Measurements from ENCODE around the gene ENTPD1. TPM values are rescaled to one million over a fixed set of nuclear protein-coding genes. Genes with fewer than 3 reads are reported as not detected.
"Not testable (repeated sequence)": the region's sequence is repeated elsewhere in the genome, so short reads cannot be mapped to it uniquely, and the experiment has no call there.

Gene ENTPD1
- total and polyA plus RNA-seq, 2 experiments from 2014 or later: 0.29 TPM; not detected in 1

- in situ Hi-C loops (cut with MboI): no loop called here
- H3K4me2 ChIP-seq (ENCODE audit: unreplicated experiment): no peak overlapping the region
- H3K9ac ChIP-seq: no peak overlapping the region
- H3K4me1 ChIP-seq (ENCODE audit: insufficient read depth): no peaks in the 10 kb centered on the region
- TF ChIP-seq EZH2phosphoT487 (IDR thresholded peaks at IDR 0.05; ENCODE audit: insufficient read depth, low read depth) (no peak), EZH2 (IDR thresholded peaks at IDR 0.05; ENCODE audit: insufficient read depth, poor library complexity, severe bottlenecking) (no peak)
- no peak overlapping the region for H3K4me3 ChIP-seq
- H3K36me3 ChIP-seq (ENCODE audit: low read depth): no peaks in the 10 kb centered on the region
- H4K20me1 ChIP-seq (ENCODE audit: insufficient read depth): no peaks in the 10 kb centered on the region
- no peaks in the 10 kb centered on the region for H3F3A ChIP-seq (ENCODE audit: insufficient read depth)
- no peak for DNase-seq
- no peaks in the 10 kb centered on the region for H3K79me2 ChIP-seq (ENCODE audit: insufficient read depth)
- 49 to 50% methylated on average over 3 of the region's 3 CpGs for WGBS, 2 experiments (ENCODE audit: low coverage in 1 of 2, low lambda C conversion rate in 2 of 2, missing lambda C conversion rate in 2 of 2)
- H3K9me2 ChIP-seq (ENCODE audit: insufficient read depth): no peaks in the 10 kb centered on the region
- no peaks in the 10 kb centered on the region; the same call in 1 of the 2 replicates for H3K27me3 ChIP-seq (replicated peaks; ENCODE audit: insufficient read depth)
- no peak overlapping the region for H2AFZ ChIP-seq
- no peaks in the 10 kb centered on the region for H3K9me3 ChIP-seq (ENCODE audit: low read depth)
- no peak overlapping the region for H3K27ac ChIP-seq
These were observed 26.5 kb upstream of the ENTPD1 start for GRCh38 chr10:95729323-95730055.

- no peak overlapping the region for H3K27ac ChIP-seq
- in situ Hi-C loops (cut with MboI): no loop called here
These were observed 25.7 kb upstream of the ENTPD1 start for GRCh38 chr10:95730233-95730632.

GRCh38 chr10:95732907-95733306 lies 23.1 kb upstream of the ENTPD1 start:
- H3K27me3 ChIP-seq (replicated peaks; ENCODE audit: insufficient read depth); H4K20me1 ChIP-seq (ENCODE audit: insufficient read depth); H2AFZ ChIP-seq; H3F3A ChIP-seq (ENCODE audit: insufficient read depth); H3K4me3 ChIP-seq; in situ Hi-C loops (cut with MboI); H3K9me3 ChIP-seq (ENCODE audit: low read depth); H3K9ac ChIP-seq; H3K4me1 ChIP-seq (ENCODE audit: insufficient read depth); H3K9me2 ChIP-seq (ENCODE audit: insufficient read depth); H3K79me2 ChIP-seq (ENCODE audit: insufficient read depth); H3K27ac ChIP-seq; DNase-seq; H3K4me2 ChIP-seq (ENCODE audit: unreplicated experiment); H3K36me3 ChIP-seq (ENCODE audit: low read depth): not testable (repeated sequence)
- WGBS, 2 experiments (ENCODE audit: low coverage in 1 of 2, low lambda C conversion rate in 2 of 2, missing lambda C conversion rate in 2 of 2): 66 to 71% methylated on average over 6 of the region's 6 CpGs

More at GRCh38 chr10:95730233-95730632, 25.7 kb upstream of the ENTPD1 start:
- H4K20me1 ChIP-seq (ENCODE audit: insufficient read depth): no peaks in the 10 kb centered on the region
- no peak for DNase-seq
- H2AFZ ChIP-seq: no peak overlapping the region
- H3K27me3 ChIP-seq (replicated peaks; ENCODE audit: insufficient read depth): no peaks in the 10 kb centered on the region; the same call in 1 of the 2 replicates
- H3K36me3 ChIP-seq (ENCODE audit: low read depth): no peaks in the 10 kb centered on the region
- no peak overlapping the region for H3K9ac ChIP-seq
- H3K9me2 ChIP-seq (ENCODE audit: insufficient read depth): no peaks in the 10 kb centered on the region
- H3K4me2 ChIP-seq (ENCODE audit: unreplicated experiment): no peak overlapping the region
- no peak for TF ChIP-seq EZH2phosphoT487 (IDR thresholded peaks at IDR 0.05; ENCODE audit: insufficient read depth, low read depth)
- H3K4me1 ChIP-seq (ENCODE audit: insufficient read depth): no peaks in the 10 kb centered on the region
- H3K9me3 ChIP-seq (ENCODE audit: low read depth): no peaks in the 10 kb centered on the region
- 41 to 82% methylated on average over 1 of the region's 1 CpG for WGBS, 2 experiments (ENCODE audit: low coverage in 1 of 2, low lambda C conversion rate in 2 of 2, missing lambda C conversion rate in 2 of 2)
- no peak overlapping the region for H3K4me3 ChIP-seq
- H3F3A ChIP-seq (ENCODE audit: insufficient read depth): no peaks in the 10 kb centered on the region
- no peaks in the 10 kb centered on the region for H3K79me2 ChIP-seq (ENCODE audit: insufficient read depth)

- Histone ChIP-seq H3K36me3 (ENCODE audit: low read depth) (no peaks in the 10 kb centered on the region), H3K27ac (no peak overlapping the region), H3K9me2 (ENCODE audit: insufficient read depth) (no peaks in the 10 kb centered on the region), H4K20me1 (ENCODE audit: insufficient read depth) (no peaks in the 10 kb centered on the region), H3K9ac (no peak overlapping the region), H3F3A (ENCODE audit: insufficient read depth) (no peaks in the 10 kb centered on the region), H3K27me3 (replicated peaks; ENCODE audit: insufficient read depth) (no peaks in the 10 kb centered on the region), H3K4me3 (no peak overlapping the region), H3K9me3 (ENCODE audit: low read depth) (no peaks in the 10 kb centered on the region), H2AFZ (no peak overlapping the region), H3K4me1 (ENCODE audit: insufficient read depth) (no peaks in the 10 kb centered on the region), H3K4me2 (ENCODE audit: unreplicated experiment) (no peak overlapping the region), H3K79me2 (ENCODE audit: insufficient read depth) (no peaks in the 10 kb centered on the region)
- no peak for DNase-seq
- in situ Hi-C loops (cut with MboI): no loop called here
- WGBS, 2 experiments (ENCODE audit: low coverage in 1 of 2, low lambda C conversion rate in 2 of 2, missing lambda C conversion rate in 2 of 2): 60 to 62% methylated on average over 3 of the region's 3 CpGs
- TF ChIP-seq EZH2phosphoT487 (IDR thresholded peaks at IDR 0.05; ENCODE audit: insufficient read depth, low read depth) (no peak), EZH2 (IDR thresholded peaks at IDR 0.05; ENCODE audit: insufficient read depth, poor library complexity, severe bottlenecking) (no peak)
These were observed 16.9 kb upstream of the ENTPD1 start for GRCh38 chr10:95739056-95739455.
